HG02623 (cell line): Measurements from ENCODE around the gene KLRC4.
"Not testable (repeated sequence)": the region's sequence is repeated elsewhere in the genome, so short reads cannot be mapped to it uniquely, and the experiment has no call there.

Experiments used
- ATAC-seq: cut with Tn5 transposase; IDR thresholded peaks from one replicate; pipeline ENCODE4 v1.9.1; 2021; ENCODE audit warnings: moderate library complexity; ENCODE audit not compliant: unreplicated experiment

Gene KLRC4, protein sequence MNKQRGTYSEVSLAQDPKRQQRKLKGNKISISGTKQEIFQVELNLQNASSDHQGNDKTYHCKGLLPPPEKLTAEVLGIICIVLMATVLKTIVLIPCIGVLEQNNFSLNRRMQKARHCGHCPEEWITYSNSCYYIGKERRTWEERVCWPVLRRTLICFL

DNA sequence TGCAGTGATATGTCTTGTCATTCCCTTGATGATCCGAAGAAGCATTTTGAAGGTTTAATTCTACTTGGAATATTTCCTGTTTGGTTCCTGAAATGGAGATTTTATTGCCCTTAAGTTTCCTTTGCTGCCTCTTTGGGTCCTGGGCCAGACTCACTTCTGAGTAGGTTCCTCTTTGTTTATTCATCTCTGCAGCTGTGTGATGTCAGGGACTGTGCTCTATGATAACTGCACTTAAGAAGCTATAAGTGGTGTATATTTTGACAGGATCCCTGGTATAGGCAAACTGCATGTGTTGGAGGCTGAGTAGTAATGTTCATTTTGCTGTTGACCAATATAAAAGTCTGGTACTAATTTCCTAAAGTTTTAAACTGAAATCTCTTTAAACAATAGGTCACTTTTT, at the start of gene KLRC4:
Gene KLRC4, minus strand, starts transcription at position 366 of the 400 bp plus-strand sequence. Its CDS starts 182 bp downstream, at position 184.
- ATAC-seq = no peak

DNA sequence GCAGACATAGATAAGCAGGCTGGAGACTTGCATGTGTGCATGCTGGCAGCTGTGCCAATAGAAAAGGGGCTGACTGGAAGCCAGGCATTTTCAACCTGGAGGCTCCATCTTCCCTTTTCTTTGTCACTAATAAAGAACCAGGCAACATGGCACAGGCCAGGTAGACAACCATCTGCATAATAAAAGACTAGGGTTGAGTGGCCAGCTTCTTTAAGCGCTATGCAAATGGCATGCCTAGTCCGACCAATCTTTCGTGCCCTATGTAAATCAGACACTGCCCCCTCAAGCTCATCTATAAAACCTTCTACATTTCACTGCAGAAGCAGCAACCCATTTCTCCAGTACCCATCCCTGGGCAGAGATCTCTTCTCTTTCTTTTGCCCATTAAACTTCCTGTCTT, 48.2 kb upstream of the KLRC4 start:
- ATAC-seq = no peak

DNA sequence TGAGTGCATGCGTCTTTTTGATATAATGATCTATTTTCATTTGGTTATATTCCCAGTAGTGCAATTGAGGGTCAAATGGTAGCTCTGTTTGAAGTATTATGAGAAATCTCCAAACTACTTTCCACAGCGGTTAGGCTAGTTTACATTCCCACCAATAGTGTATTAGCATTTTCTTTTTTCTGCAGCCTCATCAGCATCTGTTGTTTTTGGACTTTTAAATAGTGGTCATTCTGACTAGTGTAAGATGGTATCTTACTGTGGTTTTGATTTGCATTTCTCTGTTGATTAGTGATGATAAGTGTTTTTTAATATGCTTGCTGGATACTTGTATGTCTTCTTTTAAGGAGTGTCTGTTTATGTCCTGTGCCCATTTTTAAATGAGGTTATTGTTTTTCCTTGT, 47.3 kb upstream of the KLRC4 start:
- ATAC-seq = no peak

DNA sequence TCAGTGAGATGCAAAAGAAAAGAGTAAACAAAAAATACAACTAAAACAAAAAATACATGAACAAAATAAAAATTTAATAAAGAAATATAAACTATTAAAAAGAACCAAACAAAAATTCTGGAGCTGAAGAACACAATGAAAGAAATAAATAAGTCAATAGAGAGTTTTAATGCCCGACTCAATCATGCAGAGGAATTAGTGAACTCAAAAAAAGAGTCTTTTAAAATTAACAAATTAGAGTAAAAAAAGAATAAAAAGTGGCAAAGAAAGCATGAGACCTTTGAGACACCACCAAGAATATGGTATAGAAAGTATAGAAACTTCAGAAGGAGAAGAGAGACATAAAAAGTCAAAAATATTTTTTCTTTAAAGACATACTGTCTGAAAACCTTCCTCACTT, 46.2 kb upstream of the KLRC4 start:
- ATAC-seq = no peak

DNA sequence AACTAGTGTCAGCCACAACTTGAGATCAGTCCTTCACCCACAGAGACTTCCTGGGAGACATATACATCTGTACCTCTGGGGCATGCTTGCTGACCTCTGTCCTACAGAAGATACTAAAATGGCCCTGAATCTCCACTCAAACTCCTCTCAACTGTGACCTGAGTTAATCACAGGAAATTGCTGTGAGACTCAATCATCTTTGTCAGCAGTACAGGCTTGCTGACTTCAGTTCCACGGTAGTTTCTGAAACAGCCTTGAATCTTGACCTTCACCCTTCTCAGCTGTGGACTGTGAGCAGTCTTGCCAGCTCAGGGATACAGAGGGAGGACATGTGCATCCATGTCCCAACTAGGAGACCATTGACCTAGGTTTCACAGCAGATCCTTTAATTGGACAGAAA, 45.0 kb upstream of the KLRC4 start:
- no peak for ATAC-seq

DNA sequence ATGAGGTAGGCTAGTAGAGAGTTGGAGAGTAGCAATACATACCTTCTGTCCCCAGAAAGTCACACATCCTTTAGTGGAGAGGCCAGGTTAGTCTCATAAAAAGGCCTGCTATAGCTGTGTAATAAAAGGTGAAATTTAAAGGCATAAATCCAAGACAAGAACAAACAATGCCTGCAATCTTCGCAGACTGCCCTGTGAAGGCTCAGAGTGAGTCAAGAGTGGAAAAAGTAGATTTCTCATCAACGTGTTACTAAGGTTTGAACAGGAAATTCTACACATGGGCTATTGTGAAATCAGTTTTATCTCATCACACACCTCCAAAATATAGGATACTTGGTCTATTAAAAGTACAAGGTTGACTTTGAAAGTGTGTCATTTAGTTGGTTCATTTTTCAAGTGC, 43.6 kb upstream of the KLRC4 start, which contains the start of gene KLRC1:
Gene KLRC1, minus strand, starts transcription at position 222 of the 400 bp plus-strand sequence. CDS start 2,221 bp downstream, outside the sequence.
- ATAC-seq = no peak

DNA sequence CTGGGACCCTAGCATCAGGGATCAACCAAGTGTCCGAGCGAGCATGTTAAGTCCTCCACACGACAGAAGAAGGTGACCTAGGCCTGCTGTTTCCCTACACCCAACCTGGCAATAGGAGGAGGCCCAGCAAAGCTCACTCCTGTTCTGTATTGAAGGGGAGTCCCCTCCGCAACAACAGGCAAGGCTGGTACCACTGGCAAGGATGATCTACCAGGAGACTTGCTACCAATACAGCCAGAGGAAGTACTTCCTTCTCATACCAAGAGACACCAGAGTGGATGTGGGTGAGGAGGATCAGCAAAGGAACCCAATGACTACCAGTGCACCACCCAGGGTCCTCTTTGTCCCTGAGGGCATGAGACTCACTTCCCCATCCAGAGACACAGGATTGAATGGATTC, 38.7 kb upstream of the KLRC4 start:
- no peak for ATAC-seq

DNA sequence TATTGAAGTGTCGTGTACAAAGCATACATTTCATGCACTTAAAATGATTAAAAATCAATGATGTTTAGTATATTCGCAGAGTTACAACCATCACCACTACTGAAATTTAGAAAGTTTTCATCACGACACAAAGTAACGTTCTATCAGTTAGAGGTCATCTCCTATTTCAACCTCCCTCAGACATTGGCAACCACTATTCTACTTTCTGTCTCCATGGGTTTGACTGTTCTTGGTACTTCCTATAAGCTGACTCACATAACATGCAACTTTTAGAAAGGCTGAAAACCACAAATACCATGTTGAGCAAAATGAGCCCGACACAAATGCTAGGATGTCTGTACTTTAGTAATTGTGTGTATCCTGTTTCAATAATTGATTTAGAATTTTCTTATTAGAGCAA, 36.5 kb upstream of the KLRC4 start:
- ATAC-seq = not testable (repeated sequence)

DNA sequence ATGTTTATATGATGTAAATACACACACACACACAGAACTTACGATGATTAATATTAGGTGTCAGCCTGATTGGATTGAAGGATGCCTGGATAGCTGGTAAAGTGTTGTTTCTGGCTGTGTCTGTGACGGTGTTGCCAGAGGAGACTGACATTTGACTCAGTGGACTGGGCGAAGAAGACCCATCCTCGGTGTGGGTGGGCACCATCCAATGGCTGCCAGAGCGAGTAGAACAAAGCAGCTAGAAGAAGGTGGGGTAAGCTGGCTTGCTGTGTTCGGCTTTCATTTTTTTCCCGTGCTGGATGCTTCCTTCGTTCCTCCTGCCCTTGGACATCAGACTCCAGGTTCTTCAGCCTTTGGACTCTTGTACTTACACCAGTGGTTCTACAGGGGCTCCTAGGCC, 31.6 kb upstream of the KLRC4 start:
- ATAC-seq = not testable (repeated sequence)

DNA sequence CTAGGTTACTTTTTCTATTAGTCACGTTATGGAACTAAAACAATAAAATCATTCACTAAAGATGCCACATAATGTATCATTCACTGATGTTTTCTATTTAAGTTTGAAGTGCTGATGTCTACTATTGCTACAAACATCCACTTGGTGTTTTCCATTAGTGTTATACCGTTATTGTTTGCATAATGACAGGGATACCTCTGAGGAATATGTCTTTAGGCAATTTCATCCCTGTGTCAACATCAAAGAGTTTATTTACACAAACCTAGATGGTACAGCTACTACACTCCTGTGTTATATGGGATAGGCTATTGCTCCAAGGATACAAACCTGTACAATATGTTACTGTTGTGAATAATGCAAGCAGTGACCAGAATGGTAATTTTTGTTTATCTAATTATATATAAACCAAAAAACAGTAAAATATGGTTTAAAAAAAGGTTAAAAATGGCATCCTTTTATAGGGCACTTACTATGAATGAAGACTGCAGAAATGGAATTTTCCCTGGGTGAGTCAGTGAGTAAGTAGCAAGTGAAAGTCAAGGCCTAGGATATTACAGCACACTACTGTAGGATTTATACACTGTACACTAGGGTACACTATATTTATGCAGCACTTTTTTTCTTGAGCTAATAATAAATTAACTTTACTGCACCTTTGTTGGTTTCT, 30.2 kb upstream of the KLRC4 start:
- ATAC-seq = not testable (repeated sequence)

DNA sequence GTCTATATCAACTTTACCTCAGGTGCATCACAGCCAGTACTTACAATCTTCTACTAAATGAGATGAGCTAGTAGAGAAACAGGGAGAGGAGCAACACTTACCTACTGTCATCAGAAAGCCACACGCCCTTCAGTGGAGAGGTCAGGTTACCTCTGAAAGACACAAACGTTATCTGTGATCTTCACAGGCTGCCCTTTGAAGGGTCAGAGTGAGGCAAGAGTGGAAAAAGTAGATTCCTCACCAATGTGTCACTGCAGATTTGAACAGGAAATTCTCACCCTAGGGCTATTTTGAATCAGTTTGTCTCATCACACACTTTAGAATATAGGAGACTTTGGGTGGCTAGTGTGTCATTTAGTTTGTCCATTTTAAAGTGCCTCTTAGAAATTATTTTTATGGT, 28.0 kb upstream of the KLRC4 start:
- not testable (repeated sequence) for ATAC-seq

DNA sequence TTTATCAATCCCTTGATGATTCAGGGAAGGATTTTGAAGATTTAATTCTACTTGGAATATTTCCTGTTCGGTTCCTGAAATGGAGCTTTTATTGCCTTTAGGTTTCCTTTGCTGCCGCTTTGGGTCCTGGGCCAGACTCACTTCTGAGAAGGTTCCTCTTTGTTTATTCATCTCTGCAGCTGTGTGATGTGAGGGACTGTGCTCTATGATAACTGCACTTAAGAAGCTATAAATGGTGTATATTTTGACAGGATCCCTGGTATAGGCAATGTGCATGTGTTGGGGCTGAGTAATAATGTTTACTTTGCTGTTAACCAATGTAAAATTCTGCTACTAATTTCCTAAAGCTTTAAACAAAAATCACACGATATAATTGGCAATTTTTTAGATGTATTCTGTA, 26.3 kb upstream of the KLRC4 start, which contains the start of gene KLRC2:
Gene KLRC2, minus strand, starts transcription at position 195 of the 400 bp plus-strand sequence. Its CDS starts 24 bp downstream, at position 171.
- not testable (repeated sequence) for ATAC-seq

DNA sequence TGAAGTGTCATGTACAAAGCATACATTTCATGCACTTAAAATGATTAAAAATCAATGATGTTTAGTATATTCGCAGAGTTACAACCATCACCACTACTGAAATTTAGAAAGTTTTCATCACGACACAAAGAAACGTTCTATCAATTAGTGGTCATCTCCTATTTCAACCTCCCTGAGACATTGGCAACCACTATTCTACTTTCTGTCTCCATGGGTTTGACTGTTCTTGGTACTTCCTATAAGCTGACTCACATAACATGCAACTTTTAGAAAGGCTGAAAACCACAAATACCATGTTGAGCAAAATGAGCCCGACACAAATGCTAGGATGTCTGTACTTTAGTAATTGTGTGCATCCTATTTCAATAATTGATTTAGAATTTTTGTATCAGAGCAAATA, 21.1 kb upstream of the KLRC4 start:
- ATAC-seq = not testable (repeated sequence)

DNA sequence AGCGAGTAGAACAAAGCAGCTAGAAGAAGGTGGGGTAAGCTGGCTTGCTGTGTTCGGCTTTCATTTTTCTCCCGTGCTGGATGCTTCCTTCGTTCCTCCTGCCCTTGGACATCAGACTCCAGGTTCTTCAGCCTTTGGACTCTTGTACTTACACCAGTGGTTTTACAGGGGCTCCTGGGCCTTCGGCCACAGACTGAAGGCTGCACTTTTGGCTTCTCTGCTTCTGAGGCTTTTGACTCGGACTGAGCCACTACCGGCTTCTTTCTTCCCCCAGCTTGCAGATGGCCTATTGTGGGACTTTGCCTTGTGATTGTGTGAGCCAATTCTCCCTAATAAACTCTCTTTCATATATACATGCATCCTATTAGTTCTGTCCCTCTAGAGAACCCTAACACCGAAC, 16.4 kb upstream of the KLRC4 start:
- not testable (repeated sequence) for ATAC-seq

DNA sequence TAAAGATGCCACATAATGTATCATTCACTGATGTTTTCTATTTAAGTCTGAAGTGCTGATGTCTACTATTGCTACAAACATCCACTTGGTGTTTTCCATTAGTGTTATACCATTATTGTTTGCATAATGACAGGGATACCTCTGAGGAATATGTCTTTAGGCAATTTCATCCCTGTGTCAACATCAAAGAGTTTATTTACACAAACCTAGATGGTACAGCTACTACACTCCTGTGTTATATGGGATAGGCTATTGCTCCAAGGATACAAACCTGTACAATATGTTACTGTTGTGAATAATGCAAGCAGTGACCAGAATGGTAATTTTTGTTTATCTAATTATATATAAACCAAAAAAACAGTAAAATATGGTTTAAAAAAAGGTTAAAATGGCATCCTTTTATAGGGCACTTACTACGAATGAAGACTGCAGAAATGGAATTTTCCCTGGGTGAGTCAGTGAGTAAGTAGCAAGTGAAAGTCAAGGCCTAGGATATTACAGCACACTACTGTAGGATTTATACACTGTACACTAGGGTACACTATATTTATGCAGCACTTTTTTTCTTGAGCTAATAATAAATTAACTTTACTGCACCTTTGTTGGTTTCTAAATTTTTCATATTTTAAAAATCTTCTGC, 14.8 kb upstream of the KLRC4 start:
- ATAC-seq = not testable (repeated sequence)

DNA sequence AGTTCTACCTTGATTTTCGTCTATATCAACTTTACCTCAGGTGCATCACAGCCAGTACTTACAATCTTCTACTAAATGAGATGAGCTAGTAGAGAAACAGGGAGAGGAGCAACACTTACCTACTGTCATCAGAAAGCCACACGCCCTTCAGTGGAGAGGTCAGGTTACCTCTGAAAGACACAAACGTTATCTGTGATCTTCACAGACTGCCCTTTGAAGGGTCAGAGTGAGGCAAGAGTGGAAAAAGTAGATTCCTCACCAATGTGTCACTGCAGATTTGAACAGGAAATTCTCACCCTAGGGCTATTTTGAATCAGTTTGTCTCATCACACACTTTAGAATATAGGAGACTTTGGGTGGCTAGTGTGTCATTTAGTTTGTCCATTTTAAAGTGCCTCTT, 12.6 kb upstream of the KLRC4 start:
- not testable (repeated sequence) for ATAC-seq

DNA sequence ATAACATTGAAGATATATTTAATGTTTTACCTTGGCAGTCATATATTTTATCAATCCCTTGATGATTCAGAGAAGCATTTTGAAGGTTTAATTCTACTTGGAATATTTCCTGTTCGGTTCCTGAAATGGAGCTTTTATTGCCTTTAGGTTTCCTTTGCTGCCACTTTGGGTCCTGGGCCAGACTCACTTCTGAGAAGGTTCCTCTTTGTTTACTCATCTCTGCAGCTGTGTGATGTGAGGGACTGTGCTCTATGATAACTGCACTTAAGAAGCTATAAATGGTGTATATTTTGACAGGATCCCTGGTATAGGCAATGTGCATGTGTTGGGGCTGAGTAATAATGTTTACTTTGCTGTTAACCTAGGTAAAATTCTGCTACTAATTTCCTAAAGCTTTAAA, 10.8 kb upstream of the KLRC4 start, which contains the start of gene KLRC3:
Gene KLRC3, minus strand, starts transcription at position 262 of the 400 bp plus-strand sequence. Its CDS starts 45 bp downstream, at position 217.
- ATAC-seq = not testable (repeated sequence)

DNA sequence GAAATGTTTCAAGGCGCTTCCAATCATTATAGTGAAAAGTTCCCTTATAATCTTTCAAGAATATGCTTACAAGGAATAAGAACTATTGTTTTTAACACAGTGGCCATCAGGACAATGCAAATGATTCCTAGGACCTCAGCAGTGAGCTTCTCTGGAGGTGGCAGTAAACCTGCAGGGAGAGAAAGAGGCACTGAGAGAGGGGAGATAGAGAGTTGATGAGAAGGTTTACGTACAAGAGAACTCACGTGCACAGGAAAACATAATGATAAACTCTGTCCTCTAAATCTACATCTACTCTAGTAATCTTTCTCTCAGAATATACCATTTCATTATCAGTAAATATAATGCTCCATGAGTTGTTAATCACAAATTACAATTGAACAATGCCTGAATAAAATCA, 715 bp downstream of the KLRC4 start:
- no peak for ATAC-seq

DNA sequence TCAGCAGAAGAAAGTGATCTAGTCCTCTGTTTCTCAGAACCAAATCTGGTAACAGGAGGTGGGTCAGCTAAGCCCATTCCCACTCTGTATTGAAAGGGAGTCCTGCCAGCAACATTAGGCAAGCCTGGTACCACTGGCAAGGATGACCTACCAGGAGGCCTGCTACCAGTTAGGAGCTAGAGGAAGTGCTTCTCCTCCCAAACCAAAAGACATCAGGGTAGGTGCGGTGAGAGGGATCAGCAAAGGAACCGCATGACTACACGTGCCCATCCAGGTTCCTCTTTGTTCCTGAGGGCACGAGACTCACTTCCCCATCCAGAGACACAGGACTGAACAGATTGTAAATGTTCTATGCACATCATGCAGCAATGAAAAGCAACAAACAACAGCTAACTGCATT, 2.8 kb downstream of the KLRC4 start:
- no peak for ATAC-seq

DNA sequence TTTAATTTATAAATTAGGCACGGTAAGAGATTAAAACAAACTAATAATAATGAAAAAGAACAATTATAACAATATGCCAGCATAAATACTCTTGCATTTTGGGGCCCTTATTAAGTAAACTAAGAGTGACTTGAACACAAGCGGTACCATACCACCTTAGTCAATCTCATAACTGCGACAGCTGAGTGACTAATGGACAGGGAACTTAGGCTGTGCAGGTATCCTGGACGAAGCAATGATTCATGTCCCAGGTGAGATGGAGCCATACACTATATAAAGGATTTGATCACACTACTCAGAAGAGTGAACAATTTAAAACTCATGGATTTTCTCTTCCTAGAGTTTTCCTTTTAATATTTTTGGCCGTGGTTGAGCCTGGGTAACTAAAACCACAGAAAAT, 4.3 kb downstream of the KLRC4 start:
- ATAC-seq = no peak

DNA sequence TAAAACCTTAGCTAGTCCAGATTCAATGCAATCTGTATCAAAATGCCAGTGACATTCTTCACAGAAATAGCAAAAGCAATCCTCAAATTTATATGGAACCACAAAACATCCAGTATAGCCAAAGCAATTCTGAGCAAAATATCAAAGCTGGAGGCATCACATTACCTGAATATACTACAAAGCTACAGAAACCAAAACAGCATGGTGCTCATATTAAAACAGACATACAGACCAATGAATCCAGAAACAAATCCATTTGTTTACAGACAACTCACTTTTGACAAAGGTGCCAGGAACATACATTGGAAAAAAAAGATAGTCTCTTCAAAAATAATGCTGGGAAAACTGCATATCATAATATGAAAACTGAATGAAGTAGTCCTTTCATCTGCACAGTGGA, 4.8 kb downstream of the KLRC4 start:
- ATAC-seq = no peak

DNA sequence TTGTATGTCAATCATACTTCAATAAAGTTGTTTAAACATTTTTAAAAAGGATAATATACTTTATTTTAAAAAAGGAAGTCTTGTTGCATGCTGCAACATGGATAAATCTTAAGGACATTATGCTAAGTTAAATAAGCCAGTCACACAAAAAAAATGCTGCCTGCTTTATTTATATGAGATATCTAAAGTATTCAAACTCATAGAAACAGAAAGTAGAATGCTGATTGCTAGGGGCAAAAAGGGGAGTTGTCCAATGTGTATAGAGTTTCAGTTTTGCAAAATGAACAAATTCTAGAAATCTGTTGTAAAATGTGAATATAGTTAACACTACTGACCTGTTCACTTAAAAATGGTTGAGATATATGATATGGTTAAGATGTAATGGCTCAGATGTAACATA, 8.7 kb downstream of the KLRC4 start:
- no peak for ATAC-seq
